Esophagus squamous epithelium (tissue), 4 donors: ENCODE measurements around the gene GRIN2C.

Experiments
- POLR2A ChIP-seq, 4 donors: fragments of 450-650 bp; IDR thresholded peaks; one replicate each; pipeline ENCODE4 v1.6.1; 2017; ENCODE audit warnings: antibody characterized with exemption in 4 of 4, mild to moderate bottlenecking in 4 of 4, moderate library complexity in 3 of 4
- TF ChIP-seq, protein P1 (sequence below), 6 experiments: fragments of 450-650 bp in 4 of 6; fragments of 200-600 bp in 2 of 6; sonication (generic) in 2 of 6; IDR thresholded peaks; one replicate each; pipeline ENCODE4 v1.5.1; 2016 to 2019; ENCODE audit warnings: antibody characterized with exemption in 6 of 6, mild to moderate bottlenecking in 4 of 6, moderate library complexity in 4 of 6

DNA sequence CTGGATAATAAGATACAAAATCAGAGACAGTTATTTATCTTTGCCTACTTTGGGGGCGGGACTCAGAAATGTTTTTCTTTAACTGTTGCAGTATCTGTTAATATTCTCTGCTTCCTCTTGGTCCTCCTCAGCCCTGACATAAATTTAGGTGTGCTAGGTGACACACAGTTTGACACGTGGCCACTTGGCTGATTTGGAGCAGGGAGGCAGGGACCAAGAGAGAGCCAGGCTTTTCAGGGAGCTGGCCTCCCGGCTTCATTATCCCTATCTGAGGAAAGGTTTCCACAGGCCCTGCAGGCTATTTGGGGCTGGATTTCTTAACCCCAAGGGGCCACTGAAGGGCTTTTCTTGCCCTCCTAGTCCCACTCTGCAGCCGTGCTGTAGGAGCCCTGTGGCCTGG lies 63.5 kb downstream of the GRIN2C start:
- TF ChIP-seq, protein P1, sequence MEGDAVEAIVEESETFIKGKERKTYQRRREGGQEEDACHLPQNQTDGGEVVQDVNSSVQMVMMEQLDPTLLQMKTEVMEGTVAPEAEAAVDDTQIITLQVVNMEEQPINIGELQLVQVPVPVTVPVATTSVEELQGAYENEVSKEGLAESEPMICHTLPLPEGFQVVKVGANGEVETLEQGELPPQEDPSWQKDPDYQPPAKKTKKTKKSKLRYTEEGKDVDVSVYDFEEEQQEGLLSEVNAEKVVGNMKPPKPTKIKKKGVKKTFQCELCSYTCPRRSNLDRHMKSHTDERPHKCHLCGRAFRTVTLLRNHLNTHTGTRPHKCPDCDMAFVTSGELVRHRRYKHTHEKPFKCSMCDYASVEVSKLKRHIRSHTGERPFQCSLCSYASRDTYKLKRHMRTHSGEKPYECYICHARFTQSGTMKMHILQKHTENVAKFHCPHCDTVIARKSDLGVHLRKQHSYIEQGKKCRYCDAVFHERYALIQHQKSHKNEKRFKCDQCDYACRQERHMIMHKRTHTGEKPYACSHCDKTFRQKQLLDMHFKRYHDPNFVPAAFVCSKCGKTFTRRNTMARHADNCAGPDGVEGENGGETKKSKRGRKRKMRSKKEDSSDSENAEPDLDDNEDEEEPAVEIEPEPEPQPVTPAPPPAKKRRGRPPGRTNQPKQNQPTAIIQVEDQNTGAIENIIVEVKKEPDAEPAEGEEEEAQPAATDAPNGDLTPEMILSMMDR (IDR thresholded peaks at IDR 0.05), result no peak
- no peak for TF ChIP-seq POLR2A (IDR thresholded peaks at IDR 0.05)
